ENCODE results near the gene SMARCC2.

SMARCC2 gene

DNA sequence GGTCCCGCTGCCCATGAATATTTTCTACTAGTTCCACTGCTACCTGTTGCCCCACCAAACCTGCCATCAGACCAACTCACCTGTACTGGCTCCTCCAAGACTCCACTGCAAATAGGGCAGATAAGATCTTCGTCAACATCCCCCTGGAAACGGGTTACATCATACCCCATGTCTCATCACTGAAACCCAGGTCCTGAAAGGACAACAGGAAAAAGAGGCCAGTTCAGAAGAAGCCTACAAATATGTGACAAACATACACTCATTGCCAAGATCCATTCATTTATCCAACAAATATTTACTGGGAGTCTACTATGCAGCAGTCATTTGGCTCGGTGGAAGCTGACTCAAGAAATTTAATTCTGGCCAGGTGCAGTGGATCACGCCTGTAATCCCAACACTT, 24.6 kb upstream of the SMARCC2 start:
- DNase-seq (ENCODE audit: low read depth, low spot score), result no peak
- no peak overlapping the region for H3K27ac ChIP-seq

DNA sequence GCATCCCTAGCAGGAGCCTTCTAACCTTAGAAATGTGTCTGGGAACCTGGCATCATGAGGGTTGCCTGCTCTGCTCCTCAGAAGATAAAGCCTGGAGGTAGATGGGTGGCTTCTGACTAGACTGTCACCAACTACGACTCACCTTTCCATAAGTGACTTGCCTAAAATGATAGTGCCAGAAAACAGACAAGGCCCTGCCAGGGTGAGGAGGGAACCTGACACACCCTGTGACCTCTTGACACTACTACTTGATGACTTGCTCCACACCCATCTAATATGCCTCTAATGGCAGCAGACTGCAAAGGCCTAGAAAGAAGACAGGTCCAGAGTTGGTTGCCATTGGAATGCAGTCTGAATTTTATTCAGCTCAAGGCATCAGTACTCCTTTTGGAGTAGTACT, 23.1 kb upstream of the SMARCC2 start:
- DNase-seq (ENCODE audit: low read depth, low spot score), result no peak

DNA sequence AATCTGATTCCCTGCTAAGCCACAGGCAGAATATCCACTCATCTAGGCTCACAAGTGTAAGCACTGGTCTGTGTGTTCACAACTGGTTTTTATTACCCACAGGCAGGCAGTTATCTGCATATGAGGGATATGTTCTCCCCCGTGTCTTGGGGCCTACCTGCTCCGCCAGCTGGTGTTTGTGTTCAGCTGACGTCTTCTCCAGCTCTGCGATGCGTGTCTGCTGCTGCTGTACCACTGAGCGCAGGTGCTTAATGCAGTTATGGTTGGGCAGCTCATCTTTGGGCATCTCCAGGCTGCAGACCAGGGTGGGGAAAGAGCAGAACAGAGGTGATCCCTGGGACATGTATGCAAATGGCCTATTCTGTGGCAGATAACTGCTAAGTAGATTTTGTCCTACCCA, 18.7 kb upstream of the SMARCC2 start:
- H3K27ac ChIP-seq, result no peak overlapping the region
- DNase-seq (ENCODE audit: low read depth, low spot score), result no peak

More for the DNA sequence above, 23.1 kb upstream of the SMARCC2 start:
- H3K27ac ChIP-seq, result no peak overlapping the region

DNA sequence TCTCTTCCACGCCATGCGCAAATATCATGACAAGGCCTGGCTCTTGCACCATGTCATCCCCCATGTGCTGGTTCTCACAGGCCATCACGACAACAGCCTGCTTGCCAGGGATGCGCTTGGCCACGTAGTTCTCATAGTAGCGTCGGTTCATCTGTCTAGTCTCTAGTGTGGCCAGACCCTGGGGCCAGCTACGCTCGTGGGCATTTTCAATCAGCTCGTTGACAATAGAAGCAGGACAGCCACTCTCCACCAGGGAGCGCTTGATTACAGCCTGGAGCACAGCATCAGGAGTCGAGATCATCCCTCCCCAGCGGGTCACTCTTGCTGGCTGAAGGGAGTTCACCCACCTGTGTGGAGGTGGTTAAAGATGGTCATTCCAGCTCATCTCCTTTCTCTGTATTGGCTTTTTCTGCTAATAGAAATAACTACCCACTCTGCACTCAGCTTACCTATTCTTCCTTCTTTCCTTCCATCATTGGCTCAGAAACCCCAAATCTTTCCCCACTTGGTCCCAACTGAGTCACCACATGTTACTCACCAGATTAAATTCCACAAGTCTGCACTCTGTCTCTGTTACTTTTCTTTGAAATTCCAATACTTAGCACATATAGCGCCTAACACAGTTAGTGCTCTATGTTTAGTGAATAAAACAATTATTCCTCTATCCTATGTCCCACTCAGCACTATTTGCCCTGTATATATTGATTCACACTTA, 17.3 kb upstream of the SMARCC2 start:
- H3K27ac ChIP-seq, result no peak overlapping the region

DNA sequence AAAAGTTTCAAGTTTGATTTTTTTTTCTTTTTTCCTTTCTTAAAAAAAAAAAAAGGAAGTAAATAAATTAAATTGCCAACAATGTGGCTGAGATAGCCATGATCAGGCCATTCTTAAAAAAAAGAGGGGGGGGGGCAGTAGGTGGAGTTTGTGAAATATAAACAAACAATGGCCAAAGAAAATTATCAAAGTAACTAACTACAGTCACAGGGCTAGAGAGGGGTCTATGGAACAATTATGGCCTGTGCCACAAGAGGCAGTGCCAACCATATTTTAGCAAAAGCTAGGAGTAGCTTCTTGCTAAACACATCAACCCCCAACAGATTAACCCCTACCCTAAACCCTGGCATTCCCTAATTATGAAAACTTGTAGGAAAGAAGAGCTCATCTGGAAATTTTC, 16.2 kb upstream of the SMARCC2 start:
- no peak for DNase-seq (ENCODE audit: low read depth, low spot score)
- no peak overlapping the region for H3K27ac ChIP-seq

More for the DNA sequence above, 17.3 kb upstream of the SMARCC2 start:
- DNase-seq (ENCODE audit: low read depth, low spot score), result no peak

DNA sequence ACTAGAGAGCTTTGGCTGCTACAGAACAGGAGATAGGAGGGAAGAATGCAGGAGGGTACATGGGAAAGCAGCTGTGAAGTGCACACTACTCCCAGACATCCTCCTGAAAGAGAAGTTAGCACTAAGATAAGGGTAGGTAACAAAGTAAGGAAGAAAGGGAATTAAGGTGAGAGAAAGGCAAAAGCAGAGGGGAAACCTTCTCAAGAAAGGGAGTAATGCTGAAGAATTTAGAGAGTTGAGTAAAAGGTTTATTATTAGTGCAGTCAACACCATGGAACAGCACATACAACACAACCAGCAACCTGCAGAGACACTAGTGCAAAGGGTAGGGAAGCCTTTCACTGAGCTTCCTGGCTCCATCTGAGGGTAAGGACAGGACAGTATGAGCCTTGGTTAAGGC, 15.0 kb upstream of the SMARCC2 start:
- DNase-seq (ENCODE audit: low read depth, low spot score), result no peak
- no peak overlapping the region for H3K27ac ChIP-seq

DNA sequence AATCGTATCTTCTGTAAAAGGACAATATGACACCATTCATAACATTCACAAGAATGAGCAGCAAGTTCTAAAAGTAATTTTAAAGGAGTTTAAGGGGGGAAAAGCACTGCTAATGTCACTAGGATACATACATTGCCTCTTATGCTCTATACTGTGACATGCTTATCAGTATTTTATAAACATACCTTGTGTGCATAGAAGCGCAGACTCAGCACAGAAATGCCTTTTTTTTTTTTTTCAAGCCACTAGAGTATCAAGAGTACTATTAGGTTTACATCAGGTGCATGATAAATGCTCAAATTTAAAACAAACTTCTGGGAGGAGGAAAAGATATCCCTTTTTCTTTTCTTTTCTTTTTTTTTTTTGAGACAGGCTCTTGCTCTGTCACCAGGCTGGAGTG, 13.6 kb upstream of the SMARCC2 start:
- H3K27ac ChIP-seq, result no peak overlapping the region
- no peak for DNase-seq (ENCODE audit: low read depth, low spot score)

DNA sequence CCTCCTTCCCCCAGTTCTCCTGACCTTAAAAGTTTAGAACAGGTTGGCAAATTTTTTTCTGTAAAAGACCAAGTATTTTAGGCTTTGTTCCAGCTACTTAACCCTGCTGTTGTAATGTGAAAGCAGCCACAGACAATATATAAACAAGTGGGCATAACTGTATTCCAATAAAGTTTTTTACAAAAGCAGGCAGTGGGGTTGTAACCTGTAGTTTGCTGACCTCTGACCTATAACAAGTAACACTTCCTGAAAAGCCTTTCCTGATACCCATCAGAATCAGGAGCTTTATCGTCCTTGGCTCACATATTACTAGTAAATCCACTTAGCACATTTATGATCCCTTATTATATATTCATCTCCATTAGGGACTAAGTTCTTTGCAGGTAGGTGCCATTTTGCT, 13.1 kb upstream of the SMARCC2 start:
- no peak overlapping the region for H3K27ac ChIP-seq
- DNase-seq (ENCODE audit: low read depth, low spot score), result no peak

DNA sequence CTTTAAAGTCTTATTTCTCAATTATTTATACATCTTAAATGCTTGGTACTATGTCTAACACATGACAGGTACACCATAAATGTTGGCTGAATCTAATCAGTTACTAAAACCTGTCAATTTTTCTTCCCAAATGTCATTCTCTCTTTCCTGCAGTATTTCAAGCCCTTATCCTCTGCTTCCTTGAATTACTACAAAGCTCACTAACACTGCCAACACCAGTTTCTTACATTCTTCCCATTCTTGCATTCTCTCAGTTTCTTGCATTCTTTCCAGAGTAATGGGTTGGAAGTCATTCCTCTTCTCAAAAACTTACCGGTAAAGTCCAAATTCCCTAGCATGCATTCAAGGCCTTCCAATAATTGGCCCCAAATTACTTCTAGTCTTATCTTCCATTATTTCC, 9.6 kb upstream of the SMARCC2 start:
- H3K27ac ChIP-seq, result no peak overlapping the region
- no peak for DNase-seq (ENCODE audit: low read depth, low spot score)

DNA sequence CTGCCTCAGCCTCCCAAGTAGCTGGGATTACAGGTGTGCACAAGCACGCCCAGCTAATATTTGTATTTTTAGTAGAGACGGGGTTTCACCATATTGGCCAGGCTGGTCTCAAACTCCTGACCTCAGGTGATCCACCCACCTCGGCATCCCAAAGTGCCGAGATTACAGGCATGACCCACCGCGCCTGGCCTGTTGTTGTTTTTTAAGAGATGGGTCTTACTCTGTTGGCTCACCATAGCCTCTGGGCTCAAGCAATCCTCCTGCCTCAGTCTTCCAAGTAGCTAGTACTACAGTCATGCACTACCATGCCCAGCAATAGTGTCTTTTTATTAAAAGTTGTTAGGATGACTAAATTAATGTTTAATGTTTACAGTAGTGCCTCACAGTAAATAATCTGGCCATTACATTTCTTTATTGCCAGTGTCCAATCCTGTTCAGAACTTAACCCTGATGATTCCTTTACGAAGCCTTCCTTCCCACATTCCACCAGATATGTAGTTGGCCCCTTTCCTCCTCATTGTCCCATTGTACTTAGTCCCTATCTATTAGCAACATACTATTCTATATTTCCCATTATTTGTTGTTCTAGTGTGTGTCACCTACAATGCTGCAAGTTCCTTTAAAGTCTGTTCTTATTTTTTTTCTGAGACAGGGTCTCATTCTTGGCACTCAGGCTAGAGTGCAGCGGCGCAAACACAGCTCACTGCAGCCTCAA, 8.8 kb upstream of the SMARCC2 start:
- H3K27ac ChIP-seq, result no peak overlapping the region
- DNase-seq (ENCODE audit: low read depth, low spot score), result no peak

DNA sequence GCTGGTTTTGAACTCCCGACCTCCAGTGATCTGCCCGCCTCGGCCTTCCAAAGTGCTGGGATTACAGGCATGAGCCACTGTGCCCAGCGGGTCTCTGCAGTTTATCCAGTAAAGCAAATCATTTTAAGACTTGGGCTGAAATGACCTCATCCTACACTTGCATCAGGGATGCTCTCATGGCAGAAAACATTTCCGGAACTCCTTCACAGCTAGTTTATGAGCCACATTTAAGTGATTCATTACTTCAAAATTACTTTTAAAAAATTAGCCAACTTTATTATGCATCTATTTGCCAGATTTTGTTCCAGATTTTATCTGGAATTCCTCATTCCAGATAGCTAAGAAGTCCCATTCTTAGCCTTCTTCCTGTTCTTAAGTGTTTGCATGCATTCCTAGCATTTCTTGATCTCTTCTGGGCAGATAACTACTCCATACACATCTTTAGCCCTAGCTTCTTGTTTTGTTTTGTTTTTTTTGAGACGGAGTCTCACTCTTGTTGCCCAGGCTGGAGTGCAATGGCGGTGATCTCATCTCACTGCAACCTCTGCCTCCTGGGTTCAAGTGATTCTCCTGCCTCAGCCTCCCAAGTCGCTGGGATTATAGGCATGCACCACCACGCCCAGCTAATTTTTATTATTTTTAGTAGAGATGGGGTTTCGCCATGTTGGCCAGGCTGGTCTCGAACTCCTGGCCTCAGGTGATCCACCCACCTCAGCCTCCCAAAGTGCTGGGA, 7.7 kb upstream of the SMARCC2 start:
- H3K27ac ChIP-seq, result peak overlapping the region; percentile 48

DNA sequence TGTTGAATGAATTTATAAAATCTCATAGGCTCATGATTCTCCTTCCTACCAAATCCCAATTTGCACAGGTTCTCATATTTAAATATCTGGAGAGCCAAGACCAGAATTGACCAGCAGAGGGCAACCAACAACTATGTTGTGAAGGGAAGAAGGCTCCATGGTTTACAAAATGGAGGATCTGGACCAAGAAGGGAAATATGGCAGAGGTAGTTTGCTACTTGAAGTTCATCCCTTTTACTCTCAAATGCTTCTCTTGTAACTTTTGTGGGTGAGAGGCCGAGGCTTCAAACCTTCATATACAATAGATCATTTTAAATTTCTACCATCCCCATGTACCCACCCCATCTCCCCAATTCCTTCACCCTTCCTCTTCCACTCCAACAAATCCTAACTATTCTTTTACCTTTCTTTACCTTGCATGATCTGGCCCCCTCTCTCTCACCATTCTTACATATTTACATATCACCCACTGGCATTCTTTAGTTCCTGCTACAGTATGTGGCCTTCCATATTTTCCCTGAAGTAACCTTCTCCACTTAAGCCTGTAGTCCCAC, 3.8 kb upstream of the SMARCC2 start:
- H3K27ac ChIP-seq, result no peak overlapping the region
- peak; percentile 24 for DNase-seq (ENCODE audit: low read depth, low spot score)

More for the DNA sequence above, 7.7 kb upstream of the SMARCC2 start:
- DNase-seq (ENCODE audit: low read depth, low spot score), result peak; percentile 27

DNA sequence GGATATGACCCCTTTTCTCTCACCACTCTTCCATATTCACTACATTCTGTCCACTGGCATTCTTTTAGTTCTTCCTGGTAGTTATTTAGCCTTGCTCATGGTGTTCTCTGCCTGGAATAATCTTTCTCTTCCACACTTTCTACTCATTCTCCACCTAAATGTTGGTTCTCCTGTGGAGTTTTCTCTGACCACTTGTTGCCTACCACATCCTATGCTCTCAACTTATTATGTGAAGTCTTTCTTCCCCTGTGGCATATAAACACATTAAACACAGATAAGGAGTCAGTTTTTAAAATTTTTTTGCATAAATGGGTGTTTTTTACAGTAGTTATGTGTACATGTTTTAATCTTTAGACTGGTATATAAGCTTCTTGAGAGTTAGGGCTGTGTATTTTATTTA, 3.3 kb upstream of the SMARCC2 start:
- H3K27ac ChIP-seq, result no peak overlapping the region
- no peak for DNase-seq (ENCODE audit: low read depth, low spot score)

DNA sequence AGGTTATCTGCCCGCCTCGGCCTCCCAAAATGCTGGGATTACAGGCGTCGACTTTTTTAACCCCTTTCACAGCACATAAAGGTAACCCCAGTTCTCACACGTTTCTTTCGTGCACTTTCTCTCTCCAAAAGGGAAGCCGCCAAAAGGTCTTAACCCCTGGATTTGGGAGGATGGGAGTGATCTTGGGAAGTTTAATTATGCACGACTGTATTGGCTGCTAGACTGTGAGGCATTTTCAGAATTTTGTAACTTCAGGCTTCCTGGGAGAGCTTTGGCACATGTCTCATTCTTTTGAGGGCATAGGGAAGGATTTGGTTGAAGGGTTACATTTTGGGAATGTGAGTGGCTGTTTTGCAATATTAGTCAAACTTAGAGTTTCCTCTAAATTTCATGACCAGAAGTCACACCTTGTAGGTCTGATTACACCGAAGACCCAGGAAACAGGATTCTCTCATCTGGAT, 1.4 kb upstream of the SMARCC2 start:
- peak overlapping the region; percentile 91 for H3K27ac ChIP-seq
- no peak for DNase-seq (ENCODE audit: low read depth, low spot score)

DNA sequence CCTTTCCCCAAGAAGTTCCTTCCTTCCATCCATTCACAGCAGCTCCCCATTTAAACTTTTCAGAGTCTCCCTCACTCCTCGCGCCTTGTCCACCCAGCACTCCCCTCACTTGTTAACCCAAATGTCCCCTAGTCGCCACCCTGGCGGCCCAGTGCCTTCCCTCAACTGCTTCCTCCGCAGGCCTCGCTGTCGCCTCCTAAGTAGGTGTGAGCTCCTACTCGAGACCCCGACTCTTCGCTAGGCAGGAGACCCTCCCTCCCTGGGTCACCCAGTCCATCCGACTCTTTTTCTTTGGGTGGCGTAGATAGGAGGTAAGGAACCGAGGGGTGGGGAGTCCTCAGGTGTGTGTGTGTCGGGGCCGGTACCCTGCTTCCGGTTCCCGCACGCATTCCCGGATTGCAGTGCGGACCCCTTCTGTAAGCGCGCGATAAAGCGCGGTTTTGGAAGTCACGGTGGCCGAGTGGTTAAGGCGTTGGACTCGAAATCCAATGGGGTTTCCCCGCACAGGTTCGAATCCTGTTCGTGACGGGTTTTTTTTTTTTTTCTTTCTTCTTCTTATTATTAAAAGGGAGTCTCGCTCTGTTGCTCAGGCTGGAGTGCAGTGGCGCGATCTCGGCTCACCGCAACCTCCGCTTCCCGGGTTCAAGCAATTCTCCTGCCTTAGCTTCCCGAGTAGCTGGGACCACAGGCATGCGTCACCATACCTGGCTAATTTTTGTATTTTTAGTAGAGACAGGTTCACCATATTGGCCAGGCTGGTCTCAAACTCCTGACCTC, 823 bp upstream of the SMARCC2 start:
- H3K27ac ChIP-seq, result peak overlapping the region; percentile 91
- DNase-seq (ENCODE audit: low read depth, low spot score), result peak; percentile 18

DNA sequence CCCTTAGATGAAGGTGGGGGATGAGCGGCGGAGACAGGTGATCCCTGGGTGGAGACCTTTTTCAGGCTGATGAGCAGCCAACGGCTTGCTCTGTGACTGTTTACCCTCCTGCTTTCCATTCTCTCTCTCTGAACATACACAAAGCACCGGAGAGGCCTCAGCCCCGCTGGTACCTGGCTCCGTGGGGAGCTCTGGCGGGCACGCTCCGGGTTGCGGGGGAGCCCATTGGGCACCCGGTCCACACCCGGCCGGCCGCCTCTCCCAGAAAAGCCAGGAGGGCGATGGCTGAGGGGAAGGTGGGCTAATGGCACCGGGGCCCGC, 545 bp downstream of the SMARCC2 start:
- peak overlapping the region; percentile 91 for H3K27ac ChIP-seq
- no peak for DNase-seq (ENCODE audit: low read depth, low spot score)

DNA sequence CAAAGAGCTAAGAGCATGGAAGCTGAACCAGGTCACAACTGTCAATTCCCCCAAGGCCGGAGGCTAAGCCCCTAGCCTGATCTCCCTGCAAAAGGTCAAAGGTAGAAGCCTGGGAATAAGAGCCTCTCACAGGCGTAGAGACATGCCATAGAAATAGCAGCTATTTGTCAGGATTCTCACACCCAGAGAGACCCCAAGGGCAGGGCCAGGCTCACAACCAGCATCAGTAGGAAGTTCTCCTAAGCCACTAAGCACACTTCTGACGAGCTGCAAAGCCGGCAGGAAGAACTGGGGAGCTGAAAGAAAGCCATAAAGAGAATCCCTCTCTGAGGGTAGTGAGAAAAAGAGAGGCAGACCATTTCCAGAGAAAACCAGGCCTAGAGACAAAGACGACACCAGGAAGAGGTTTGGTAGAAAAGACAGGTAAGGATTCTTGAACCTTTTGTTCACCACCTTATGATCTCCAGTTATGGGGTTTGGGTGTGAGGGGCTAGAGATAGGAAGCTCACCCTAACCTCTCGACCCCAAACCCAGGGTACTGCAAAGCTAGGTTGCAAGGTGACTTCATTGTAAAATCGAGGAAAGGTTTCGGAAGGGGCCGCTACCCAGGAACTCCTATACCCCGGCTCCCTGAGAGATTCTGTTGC, 1.0 kb downstream of the SMARCC2 start:
- DNase-seq (ENCODE audit: low read depth, low spot score), result no peak
- peak overlapping the region; percentile 91 for H3K27ac ChIP-seq

DNA sequence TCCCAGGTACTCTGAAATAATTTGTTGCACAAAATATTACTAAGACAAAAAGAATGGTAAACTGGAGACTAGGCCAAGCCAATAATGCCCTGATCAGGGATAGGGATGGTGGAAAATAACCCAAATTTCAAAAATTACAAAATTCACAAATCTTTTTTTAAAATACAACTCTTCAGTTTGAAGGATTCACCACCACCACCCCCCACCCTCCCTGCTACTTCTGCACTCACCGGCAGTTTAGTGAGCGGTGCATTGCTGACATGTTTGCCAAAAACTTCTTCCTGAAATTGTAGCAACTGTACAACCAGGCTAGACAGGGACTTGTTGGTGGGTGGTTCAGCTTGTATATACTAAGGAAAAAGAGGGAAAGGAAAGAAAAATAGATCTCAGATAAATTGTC, 2.3 kb downstream of the SMARCC2 start:
- no peak for DNase-seq (ENCODE audit: low read depth, low spot score)
- H3K27ac ChIP-seq, result no peak overlapping the region

DNA sequence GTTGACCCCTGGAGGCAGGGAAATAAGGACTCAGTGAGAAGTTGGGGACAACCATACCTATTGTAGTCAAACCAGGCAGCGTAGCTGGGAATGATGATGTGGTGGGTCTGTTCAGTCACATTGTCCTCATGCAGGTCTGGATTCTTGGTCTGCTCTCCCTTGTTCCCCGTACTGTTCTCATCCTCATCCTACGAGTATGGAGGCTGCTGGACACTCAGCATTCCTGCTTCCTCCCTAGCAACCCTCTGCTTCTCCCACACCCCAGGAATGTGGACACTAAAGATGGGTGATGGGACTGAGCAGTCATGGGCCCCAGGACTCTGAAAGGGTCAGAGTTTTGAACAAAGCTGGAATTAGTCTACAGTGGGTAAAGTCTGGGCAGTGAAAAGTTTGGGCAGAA, 10.9 kb downstream of the SMARCC2 start:
- no peak for DNase-seq (ENCODE audit: low read depth, low spot score)
- no peak overlapping the region for H3K27ac ChIP-seq

DNA sequence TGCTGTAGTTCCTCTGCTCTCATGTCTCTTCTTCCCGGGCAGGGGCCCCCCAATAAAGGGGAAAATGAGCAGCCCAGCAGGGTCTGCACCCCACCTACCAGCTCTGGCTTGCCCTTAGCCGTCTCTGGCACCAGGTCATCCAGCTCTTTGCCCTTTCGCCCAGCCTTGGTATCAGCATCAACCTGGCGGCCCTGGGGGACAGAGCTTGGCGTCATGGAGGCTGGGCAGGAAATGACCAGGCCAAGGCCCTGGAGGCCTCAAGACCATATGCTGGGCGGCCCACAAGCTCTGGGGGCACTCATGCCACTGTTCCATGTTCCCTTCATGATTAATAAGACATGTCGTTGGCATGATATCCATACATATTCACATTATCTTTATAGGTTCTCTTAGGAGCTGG, 16.4 kb downstream of the SMARCC2 start:
- no peak overlapping the region for H3K27ac ChIP-seq
- no peak for DNase-seq (ENCODE audit: low read depth, low spot score)

Measured in epithelial cell of prostate (primary cell).